ENCODE measurements around the gene OSBPL2.

Gene OSBPL2

GRCh38 chr20:62248890-62249560, 10.7 kb downstream of the OSBPL2 start:
- in situ Hi-C loops (cut with HindIII; ENCODE audit: low sequenced_read_pairs): no loop called here

GRCh38 chr20:62252342-62252966, 14.1 kb downstream of the OSBPL2 start:
- in situ Hi-C loops (cut with HindIII; ENCODE audit: low sequenced_read_pairs): no loop called here

- in situ Hi-C loops (cut with HindIII; ENCODE audit: low sequenced_read_pairs): no loop called here
Observed at GRCh38 chr20:62253398-62253797, 15.1 kb downstream of the OSBPL2 start.

GRCh38 chr20:62254021-62254724, 15.9 kb downstream of the OSBPL2 start:
- in situ Hi-C loops (cut with HindIII; ENCODE audit: low sequenced_read_pairs): no loop called here

GRCh38 chr20:62255976-62256375, 17.7 kb downstream of the OSBPL2 start:
- in situ Hi-C loops (cut with HindIII; ENCODE audit: low sequenced_read_pairs): no loop called here

- in situ Hi-C loops (cut with HindIII; ENCODE audit: low sequenced_read_pairs): no loop called here
Observed at GRCh38 chr20:62258499-62259293, 20.4 kb downstream of the OSBPL2 start.

GRCh38 chr20:62259294-62259565, 20.9 kb downstream of the OSBPL2 start:
- in situ Hi-C loops (cut with HindIII; ENCODE audit: low sequenced_read_pairs): no loop called here

GRCh38 chr20:62262064-62262463, 23.7 kb downstream of the OSBPL2 start:
- in situ Hi-C loops (cut with HindIII; ENCODE audit: low sequenced_read_pairs): no loop called here

- in situ Hi-C loops (cut with HindIII; ENCODE audit: low sequenced_read_pairs): no loop called here
Observed at GRCh38 chr20:62263396-62263795, 25.1 kb downstream of the OSBPL2 start.

- in situ Hi-C loops (cut with HindIII; ENCODE audit: low sequenced_read_pairs): no loop called here
Observed at GRCh38 chr20:62265365-62265764, 27.0 kb downstream of the OSBPL2 start.

- in situ Hi-C loops (cut with HindIII; ENCODE audit: low sequenced_read_pairs): no loop called here
Observed at GRCh38 chr20:62266340-62266739, 28.0 kb downstream of the OSBPL2 start.

GRCh38 chr20:62266851-62267250, 28.5 kb downstream of the OSBPL2 start:
- in situ Hi-C loops (cut with HindIII; ENCODE audit: low sequenced_read_pairs): no loop called here

GRCh38 chr20:62267543-62267942, 29.2 kb downstream of the OSBPL2 start:
- in situ Hi-C loops (cut with HindIII; ENCODE audit: low sequenced_read_pairs): no loop called here

GRCh38 chr20:62268228-62268900, 30.0 kb downstream of the OSBPL2 start:
- in situ Hi-C loops (cut with HindIII; ENCODE audit: low sequenced_read_pairs): no loop called here

GRCh38 chr20:62269378-62269777, 31.1 kb downstream of the OSBPL2 start:
- in situ Hi-C loops (cut with HindIII; ENCODE audit: low sequenced_read_pairs): no loop called here

- in situ Hi-C loops (cut with HindIII; ENCODE audit: low sequenced_read_pairs): no loop called here
Observed at GRCh38 chr20:62269871-62270270, 31.6 kb downstream of the OSBPL2 start.

GRCh38 chr20:62272200-62272599, 33.9 kb downstream of the OSBPL2 start:
- in situ Hi-C loops (cut with HindIII; ENCODE audit: low sequenced_read_pairs): no loop called here

- in situ Hi-C loops (cut with HindIII; ENCODE audit: low sequenced_read_pairs): no loop called here
Observed at GRCh38 chr20:62273416-62273815, 35.1 kb downstream of the OSBPL2 start.

- in situ Hi-C loops (cut with HindIII; ENCODE audit: low sequenced_read_pairs): no loop called here
Observed at GRCh38 chr20:62274332-62274950, 36.1 kb downstream of the OSBPL2 start.

GRCh38 chr20:62275219-62275618, 36.9 kb downstream of the OSBPL2 start:
- in situ Hi-C loops (cut with HindIII; ENCODE audit: low sequenced_read_pairs): no loop called here

GRCh38 chr20:62276439-62276838, 38.1 kb downstream of the OSBPL2 start:
- in situ Hi-C loops (cut with HindIII; ENCODE audit: low sequenced_read_pairs): no loop called here

All from endothelial cell of hepatic sinusoid (primary cell).